WI38 (cell line): Measurements from ENCODE around the gene ACTR3.
A peak's percentile ranks its signal among the peaks of the same experiment; 100 is the strongest.

Experiments
- H3K4me3 ChIP-seq: 2 replicates; pipeline ENCODE4 v1.5.1; 2011; ENCODE audit warnings: low read depth, mild to moderate bottlenecking, control low read depth, low read length
- CTCF ChIP-seq: IDR thresholded peaks from 2 replicates; pipeline ENCODE4 v1.5.1; 2012; ENCODE audit warnings: low read depth, mild to moderate bottlenecking, control low read depth, low read length

The ACTR3 gene

GRCh38 chr2:113961000-113961399 lies 71.1 kb downstream of the ACTR3 start:
- TF ChIP-seq CTCF = no peak
- no peak overlapping the region for H3K4me3 ChIP-seq

DNA sequence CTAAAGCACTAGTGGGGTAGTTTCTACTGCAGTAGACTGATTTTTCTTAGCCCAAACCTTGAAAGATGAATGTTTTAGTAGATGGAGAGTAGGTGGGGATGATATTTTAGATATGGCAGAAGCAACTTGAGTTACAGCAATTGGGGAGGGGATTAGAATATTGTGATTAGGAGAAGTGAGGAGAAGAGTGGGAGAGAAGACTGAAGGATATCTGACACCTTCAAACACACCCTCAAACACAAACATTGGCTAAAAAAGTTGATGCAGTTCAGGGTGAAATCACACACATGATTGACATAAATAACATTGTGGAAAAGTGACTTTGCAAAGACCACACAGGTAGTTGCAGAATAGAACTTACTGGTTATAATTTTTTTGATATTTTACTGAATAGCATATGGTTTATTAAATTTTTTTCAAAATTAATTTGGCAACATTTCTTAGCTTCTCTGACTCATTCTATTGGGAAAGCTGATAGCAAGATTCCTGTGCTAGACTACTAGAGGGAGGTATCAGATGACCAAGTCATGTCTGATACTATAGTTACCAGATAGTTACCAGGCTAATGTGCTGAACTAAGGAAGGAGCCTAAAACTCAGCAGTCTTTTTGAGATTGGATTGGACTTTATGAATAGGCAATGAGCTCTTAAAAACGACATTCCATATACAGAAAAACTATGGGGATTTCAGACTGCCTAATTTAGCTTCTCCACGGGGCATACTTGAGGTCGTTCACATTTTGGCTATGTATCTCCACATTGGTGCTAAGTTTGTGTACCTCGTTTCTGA lies 73.0 kb downstream of the ACTR3 start:
- TF ChIP-seq CTCF = no peak
- H3K4me3 ChIP-seq = no peak overlapping the region

DNA sequence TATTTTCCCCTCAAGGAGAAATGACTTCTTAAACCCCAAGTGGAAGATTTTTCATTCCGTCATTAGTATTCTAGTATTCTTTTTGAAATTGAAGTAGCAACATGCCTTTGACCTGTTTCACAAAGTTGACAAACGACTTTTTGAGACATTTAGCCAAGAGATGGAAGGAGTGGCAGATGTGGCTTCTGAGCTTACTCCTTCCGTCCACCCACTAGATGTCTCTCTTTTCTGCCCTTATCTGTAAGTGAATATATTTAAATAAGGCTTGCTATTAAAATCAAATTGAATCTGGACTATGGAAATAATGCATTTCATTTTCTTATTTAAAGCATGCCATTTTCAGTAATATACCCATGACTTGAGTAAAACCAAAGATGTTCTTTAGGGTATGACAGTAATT lies 74.1 kb downstream of the ACTR3 start:
- no peak for TF ChIP-seq CTCF
- H3K4me3 ChIP-seq = no peak overlapping the region

GRCh38 chr2:113964436-113964835 lies 74.5 kb downstream of the ACTR3 start:
- TF ChIP-seq CTCF = no peak
- H3K4me3 ChIP-seq = no peak overlapping the region

GRCh38 chr2:113965228-113965627 lies 75.3 kb downstream of the ACTR3 start:
- TF ChIP-seq CTCF = no peak
- no peak overlapping the region for H3K4me3 ChIP-seq

- H3K4me3 ChIP-seq = no peak overlapping the region
- peak; percentile 39; the same call in 1 of the 2 replicates for TF ChIP-seq CTCF
These were observed 75.8 kb downstream of the ACTR3 start for GRCh38 chr2:113965644-113966043.

DNA sequence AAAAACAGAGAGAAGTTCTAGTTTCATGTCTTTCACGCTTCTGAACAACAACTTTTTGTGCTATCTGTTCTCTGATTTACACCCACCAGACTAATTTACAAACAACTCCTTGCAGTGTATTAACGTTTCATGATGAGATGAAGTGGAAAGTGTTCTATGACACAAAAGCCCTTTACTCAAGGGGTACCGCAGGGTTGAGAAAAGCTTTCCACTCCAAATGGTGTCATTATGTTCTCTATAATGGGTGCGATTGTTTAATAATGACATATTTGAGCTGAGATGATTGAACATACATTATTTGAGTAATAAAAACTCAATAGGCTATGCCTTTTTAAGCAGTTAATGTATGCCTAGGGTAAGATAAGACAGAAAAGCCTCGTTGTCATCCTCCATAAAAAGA lies 76.3 kb downstream of the ACTR3 start:
- no peak overlapping the region for H3K4me3 ChIP-seq
- no peak for TF ChIP-seq CTCF
